HEK293 (cell line): ENCODE data around the gene KCNK17.
"Not testable (repeated sequence)": the region's sequence is repeated elsewhere in the genome, so short reads cannot be mapped to it uniquely, and the experiment has no call there.

Source experiments
- CTCF ChIA-PET: fragments of 350-600 bp; formaldehyde crosslinking; extraction: SDS; loops from one replicate; lab custom pipeline; 2021; ENCODE audit warnings: antibody characterized with exemption; lab: Yijun Ruan, JAX
- POLR2A ChIA-PET: fragments of 300-600 bp; formaldehyde crosslinking; extraction: SDS; loops from one replicate; lab custom pipeline; 2020; ENCODE audit warnings: antibody characterized with exemption, inconsistent platforms; lab: Yijun Ruan, JAX
- H3K27ac ChIP-seq: fragments of 200-500 bp; sonication (Bioruptor generic); 2 replicates; pipeline ENCODE4 v1.5.1; 2014; ENCODE audit warnings: low read depth, low read length, control low read depth, inconsistent platforms; ENCODE audit errors: extremely low read depth
- H3K36me3 ChIP-seq, 2 experiments: fragments of 200-500 bp in 1 of 2; sonication (Bioruptor generic) in 1 of 2; 1 replicate in 1 of 2; 2 replicates in 1 of 2; pipeline ENCODE4 v1.5.1; 2014 to 2017; ENCODE audit warnings: inconsistent platforms in 2 of 2, low read length in 2 of 2; ENCODE audit not compliant: control insufficient read depth in 2 of 2, insufficient read depth in 1 of 2
- H3K4me1 ChIP-seq: fragments of 200-500 bp; sonication (Bioruptor generic); 2 replicates; pipeline ENCODE4 v1.5.1; 2014; ENCODE audit warnings: mild to moderate bottlenecking, low read length, inconsistent platforms; ENCODE audit not compliant: control insufficient read depth, insufficient read depth
- H3K4me3 ChIP-seq: 2 replicates; pipeline ENCODE4 v1.5.1; 2011; ENCODE audit warnings: low read depth, mild to moderate bottlenecking, control low read depth, low read length, moderate library complexity
- H3K9me3 ChIP-seq: fragments of 200-500 bp; sonication (Bioruptor generic); 2 replicates; pipeline ENCODE4 v1.5.1; 2014; ENCODE audit warnings: low read depth, low read length, inconsistent platforms; ENCODE audit not compliant: control insufficient read depth, insufficient read depth
- MYNN ChIP-seq: fragments of 450-650 bp; formaldehyde crosslinking; IDR thresholded peaks from 2 replicates; pipeline ENCODE4 v1.5.1; 2016; ENCODE audit warnings: missing biosample characterization, missing genetic modification characterization, borderline replicate concordance
- OVOL3 ChIP-seq: fragments of 450-650 bp; formaldehyde crosslinking; IDR thresholded peaks from 2 replicates; pipeline ENCODE4 v1.5.1; 2016; ENCODE audit warnings: missing biosample characterization, missing genetic modification characterization
- PRDM6 ChIP-seq: fragments of 450-650 bp; formaldehyde crosslinking; IDR thresholded peaks from 2 replicates; pipeline ENCODE4 v1.5.1; 2017; ENCODE audit warnings: missing biosample characterization, missing genetic modification characterization
- ZNF133 ChIP-seq: fragments of 450-650 bp; formaldehyde crosslinking; IDR thresholded peaks from 2 replicates; pipeline ENCODE4 v1.5.1; 2016; ENCODE audit warnings: missing biosample characterization, missing genetic modification characterization
- ZNF202 ChIP-seq: fragments of 450-650 bp; formaldehyde crosslinking; IDR thresholded peaks from 2 replicates; pipeline ENCODE4 v1.5.1; 2016; ENCODE audit warnings: missing biosample characterization, missing genetic modification characterization, borderline replicate concordance
- ZNF214 ChIP-seq: fragments of 450-650 bp; formaldehyde crosslinking; IDR thresholded peaks from 2 replicates; pipeline ENCODE4 v1.5.1; 2017; ENCODE audit warnings: missing biosample characterization, mild to moderate bottlenecking, missing genetic modification characterization, borderline replicate concordance
- ZNF23 ChIP-seq: fragments of 450-650 bp; formaldehyde crosslinking; IDR thresholded peaks from 2 replicates; pipeline ENCODE4 v1.5.1; 2016; ENCODE audit warnings: missing biosample characterization, missing genetic modification characterization, borderline replicate concordance
- ZNF510 ChIP-seq: fragments of 450-650 bp; formaldehyde crosslinking; IDR thresholded peaks from 2 replicates; pipeline ENCODE4 v1.5.1; 2018; ENCODE audit warnings: mild to moderate bottlenecking, missing genetic modification characterization, missing biosample characterization; ENCODE audit not compliant: insufficient replicate concordance
- ZNF518A ChIP-seq: fragments of 450-650 bp; formaldehyde crosslinking; conservative IDR thresholded peaks from 2 replicates; pipeline ENCODE4 v1.5.1; 2016; ENCODE audit warnings: low read depth, missing biosample characterization, missing genetic modification characterization
- ZNF585B ChIP-seq: fragments of 450-650 bp; formaldehyde crosslinking; IDR thresholded peaks from 2 replicates; pipeline ENCODE4 v1.5.1; 2016; ENCODE audit warnings: missing biosample characterization, missing genetic modification characterization
- ZSCAN5A ChIP-seq: fragments of 450-650 bp; formaldehyde crosslinking; IDR thresholded peaks from 2 replicates; pipeline ENCODE4 v1.5.1; 2016; ENCODE audit warnings: missing biosample characterization, missing genetic modification characterization
- TF ChIP-seq, protein P1 (sequence below): fragments of 450-650 bp; formaldehyde crosslinking; IDR thresholded peaks from 2 replicates; pipeline ENCODE4 v1.5.1; 2016; ENCODE audit warnings: missing biosample characterization, missing genetic modification characterization
- TF ChIP-seq, protein P2 (sequence below): fragments of 450-650 bp; formaldehyde crosslinking; IDR thresholded peaks from 2 replicates; pipeline ENCODE4 v1.5.1; 2016; ENCODE audit warnings: missing biosample characterization, missing genetic modification characterization, borderline replicate concordance

KCNK17 gene

GRCh38 chr6:39287601-39288000, 26.6 kb downstream of the KCNK17 start:
- no peak overlapping the region for H3K4me3 ChIP-seq
- H3K9me3 ChIP-seq, result no peaks in the 10 kb centered on the region
- H3K27ac ChIP-seq, result no peak overlapping the region
- H3K4me1 ChIP-seq, result 0 out of 2 replicates have a peak, but pooled peaks cover 2% of the 10 kb centered on the region
- POLR2A ChIA-PET, result no interaction called here
- H3K36me3 ChIP-seq, result no peaks in the 10 kb centered on the region
- CTCF ChIA-PET, result interaction anchor here (0.7 to 1.6 kb wide), 3 partner anchors 15 to 741 kb away, joined by 3 to 6 read pairs (median 3); no protein-coding TSS in a partner anchor
- no peak for TF ChIP-seq ZNF23
- TF ChIP-seq, protein P1, sequence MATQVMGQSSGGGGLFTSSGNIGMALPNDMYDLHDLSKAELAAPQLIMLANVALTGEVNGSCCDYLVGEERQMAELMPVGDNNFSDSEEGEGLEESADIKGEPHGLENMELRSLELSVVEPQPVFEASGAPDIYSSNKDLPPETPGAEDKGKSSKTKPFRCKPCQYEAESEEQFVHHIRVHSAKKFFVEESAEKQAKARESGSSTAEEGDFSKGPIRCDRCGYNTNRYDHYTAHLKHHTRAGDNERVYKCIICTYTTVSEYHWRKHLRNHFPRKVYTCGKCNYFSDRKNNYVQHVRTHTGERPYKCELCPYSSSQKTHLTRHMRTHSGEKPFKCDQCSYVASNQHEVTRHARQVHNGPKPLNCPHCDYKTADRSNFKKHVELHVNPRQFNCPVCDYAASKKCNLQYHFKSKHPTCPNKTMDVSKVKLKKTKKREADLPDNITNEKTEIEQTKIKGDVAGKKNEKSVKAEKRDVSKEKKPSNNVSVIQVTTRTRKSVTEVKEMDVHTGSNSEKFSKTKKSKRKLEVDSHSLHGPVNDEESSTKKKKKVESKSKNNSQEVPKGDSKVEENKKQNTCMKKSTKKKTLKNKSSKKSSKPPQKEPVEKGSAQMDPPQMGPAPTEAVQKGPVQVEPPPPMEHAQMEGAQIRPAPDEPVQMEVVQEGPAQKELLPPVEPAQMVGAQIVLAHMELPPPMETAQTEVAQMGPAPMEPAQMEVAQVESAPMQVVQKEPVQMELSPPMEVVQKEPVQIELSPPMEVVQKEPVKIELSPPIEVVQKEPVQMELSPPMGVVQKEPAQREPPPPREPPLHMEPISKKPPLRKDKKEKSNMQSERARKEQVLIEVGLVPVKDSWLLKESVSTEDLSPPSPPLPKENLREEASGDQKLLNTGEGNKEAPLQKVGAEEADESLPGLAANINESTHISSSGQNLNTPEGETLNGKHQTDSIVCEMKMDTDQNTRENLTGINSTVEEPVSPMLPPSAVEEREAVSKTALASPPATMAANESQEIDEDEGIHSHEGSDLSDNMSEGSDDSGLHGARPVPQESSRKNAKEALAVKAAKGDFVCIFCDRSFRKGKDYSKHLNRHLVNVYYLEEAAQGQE (tag by site-specific recombination), result no peak
- TF ChIP-seq ZNF585B (tag by site-specific recombination), result no peak
- TF ChIP-seq MYNN (tag by site-specific recombination), result no peak
- no peak for TF ChIP-seq PRDM6
- TF ChIP-seq ZNF214 (tag by site-specific recombination), result no peak
- no peak for TF ChIP-seq ZNF510
- no peak for TF ChIP-seq ZNF133 (tag by site-specific recombination)
- TF ChIP-seq ZNF518A (tag by site-specific recombination), result no peak

- CTCF ChIA-PET, H3K36me3 ChIP-seq, POLR2A ChIA-PET, H3K27ac ChIP-seq, H3K9me3 ChIP-seq, H3K4me1 ChIP-seq, H3K4me3 ChIP-seq: not testable (repeated sequence)
Measured at GRCh38 chr6:39286596-39286995, 27.6 kb downstream of the KCNK17 start.

DNA sequence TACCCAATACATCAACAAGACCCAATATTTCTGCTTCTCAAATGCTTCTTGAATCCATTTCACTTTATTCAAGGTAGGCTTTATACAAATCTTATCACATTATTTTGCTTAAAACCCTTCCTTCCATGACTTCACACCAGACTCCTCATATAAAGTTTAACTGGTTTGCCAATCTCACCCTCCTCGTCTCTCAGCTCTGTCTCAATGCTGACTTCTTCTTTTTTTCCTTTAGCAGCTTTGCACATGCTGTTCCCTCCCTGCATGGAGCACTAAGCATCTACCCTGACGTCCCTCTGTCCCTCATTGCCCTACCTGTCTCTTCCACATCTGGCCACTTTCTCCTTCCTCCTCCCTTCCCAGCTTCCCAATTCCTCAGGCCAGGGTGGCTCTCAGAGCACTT, 31.4 kb downstream of the KCNK17 start:
- no peak overlapping the region for H3K4me3 ChIP-seq
- POLR2A ChIA-PET, result no interaction called here
- H3K9me3 ChIP-seq, result no peaks in the 10 kb centered on the region
- H3K4me1 ChIP-seq, result peaks cover 3% of the 10 kb centered on the region
- H3K36me3 ChIP-seq, result no peaks in the 10 kb centered on the region
- no peak overlapping the region for H3K27ac ChIP-seq
- CTCF ChIA-PET, result interaction anchor here (0.6 kb wide), 2 partner anchors 22 to 158 kb away, joined by 3 read pairs; no protein-coding TSS in a partner anchor
- TF ChIP-seq ZSCAN5A, result no peak
- TF ChIP-seq ZNF202 (tag by site-specific recombination), result no peak
- TF ChIP-seq, protein P2, sequence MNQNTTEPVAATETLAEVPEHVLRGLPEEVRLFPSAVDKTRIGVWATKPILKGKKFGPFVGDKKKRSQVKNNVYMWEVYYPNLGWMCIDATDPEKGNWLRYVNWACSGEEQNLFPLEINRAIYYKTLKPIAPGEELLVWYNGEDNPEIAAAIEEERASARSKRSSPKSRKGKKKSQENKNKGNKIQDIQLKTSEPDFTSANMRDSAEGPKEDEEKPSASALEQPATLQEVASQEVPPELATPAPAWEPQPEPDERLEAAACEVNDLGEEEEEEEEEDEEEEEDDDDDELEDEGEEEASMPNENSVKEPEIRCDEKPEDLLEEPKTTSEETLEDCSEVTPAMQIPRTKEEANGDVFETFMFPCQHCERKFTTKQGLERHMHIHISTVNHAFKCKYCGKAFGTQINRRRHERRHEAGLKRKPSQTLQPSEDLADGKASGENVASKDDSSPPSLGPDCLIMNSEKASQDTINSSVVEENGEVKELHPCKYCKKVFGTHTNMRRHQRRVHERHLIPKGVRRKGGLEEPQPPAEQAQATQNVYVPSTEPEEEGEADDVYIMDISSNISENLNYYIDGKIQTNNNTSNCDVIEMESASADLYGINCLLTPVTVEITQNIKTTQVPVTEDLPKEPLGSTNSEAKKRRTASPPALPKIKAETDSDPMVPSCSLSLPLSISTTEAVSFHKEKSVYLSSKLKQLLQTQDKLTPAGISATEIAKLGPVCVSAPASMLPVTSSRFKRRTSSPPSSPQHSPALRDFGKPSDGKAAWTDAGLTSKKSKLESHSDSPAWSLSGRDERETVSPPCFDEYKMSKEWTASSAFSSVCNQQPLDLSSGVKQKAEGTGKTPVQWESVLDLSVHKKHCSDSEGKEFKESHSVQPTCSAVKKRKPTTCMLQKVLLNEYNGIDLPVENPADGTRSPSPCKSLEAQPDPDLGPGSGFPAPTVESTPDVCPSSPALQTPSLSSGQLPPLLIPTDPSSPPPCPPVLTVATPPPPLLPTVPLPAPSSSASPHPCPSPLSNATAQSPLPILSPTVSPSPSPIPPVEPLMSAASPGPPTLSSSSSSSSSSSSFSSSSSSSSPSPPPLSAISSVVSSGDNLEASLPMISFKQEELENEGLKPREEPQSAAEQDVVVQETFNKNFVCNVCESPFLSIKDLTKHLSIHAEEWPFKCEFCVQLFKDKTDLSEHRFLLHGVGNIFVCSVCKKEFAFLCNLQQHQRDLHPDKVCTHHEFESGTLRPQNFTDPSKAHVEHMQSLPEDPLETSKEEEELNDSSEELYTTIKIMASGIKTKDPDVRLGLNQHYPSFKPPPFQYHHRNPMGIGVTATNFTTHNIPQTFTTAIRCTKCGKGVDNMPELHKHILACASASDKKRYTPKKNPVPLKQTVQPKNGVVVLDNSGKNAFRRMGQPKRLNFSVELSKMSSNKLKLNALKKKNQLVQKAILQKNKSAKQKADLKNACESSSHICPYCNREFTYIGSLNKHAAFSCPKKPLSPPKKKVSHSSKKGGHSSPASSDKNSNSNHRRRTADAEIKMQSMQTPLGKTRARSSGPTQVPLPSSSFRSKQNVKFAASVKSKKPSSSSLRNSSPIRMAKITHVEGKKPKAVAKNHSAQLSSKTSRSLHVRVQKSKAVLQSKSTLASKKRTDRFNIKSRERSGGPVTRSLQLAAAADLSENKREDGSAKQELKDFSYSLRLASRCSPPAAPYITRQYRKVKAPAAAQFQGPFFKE (tag by site-specific recombination), result no peak
- no peak for TF ChIP-seq OVOL3 (tag by site-specific recombination)
